ENCODE results near the gene LY9. TPM values are rescaled to one million over a fixed set of nuclear protein-coding genes. Genes with fewer than 3 reads are reported as not detected.

LY9 gene
- total and polyA plus RNA-seq, 2 experiments from 2014 or later, result not detected

DNA sequence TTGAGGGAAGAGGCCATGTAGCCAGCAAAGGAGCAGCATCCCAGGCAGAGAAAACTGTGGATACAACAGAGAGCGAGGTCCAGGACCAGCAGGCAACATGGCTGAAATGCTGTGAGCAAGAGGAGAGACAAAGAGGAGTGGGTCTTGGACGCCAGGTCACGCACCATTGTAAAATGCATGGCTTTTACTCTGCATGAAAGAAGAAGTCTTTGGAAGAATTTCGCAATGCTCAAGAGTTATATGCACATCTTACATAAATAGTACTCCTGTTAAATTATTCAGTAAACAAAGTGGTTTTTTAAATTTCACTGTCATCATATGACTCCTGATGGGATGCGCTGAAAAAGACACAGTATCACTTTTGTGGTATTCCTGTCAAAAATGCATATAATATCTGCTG is 63.2 kb downstream of the LY9 start:
- no peak overlapping the region for H3K27ac ChIP-seq (ENCODE audit: low read depth)
- Mint-ChIP-seq H3K4me3 (no peak overlapping the region), H3K9me3 (no peaks in the 10 kb centered on the region), H3K27me3 (ENCODE audit: insufficient read depth, low read depth, poor library complexity) (peaks cover 2% of the 10 kb centered on the region), H3K36me3 (ENCODE audit: low read depth) (no peaks in the 10 kb centered on the region), H3K4me1 (no peaks in the 10 kb centered on the region), H3K27ac (no peak overlapping the region)
- TF ChIP-seq POLR2AphosphoS5 (IDR thresholded peaks at IDR 0.05; ENCODE audit: low read depth) (no peak), NANOG (IDR thresholded peaks at IDR 0.05; ENCODE audit: borderline replicate concordance) (no peak), CREB1 (CRISPR knock-in tag; IDR thresholded peaks at IDR 0.05; ENCODE audit: low read depth) (no peak), ZNF331 (CRISPR knock-in tag; IDR thresholded peaks at IDR 0.05; ENCODE audit: low read depth) (no peak), STAT1 (IDR thresholded peaks at IDR 0.05; ENCODE audit: unreplicated experiment) (no peak), EZH2phosphoT487 (IDR thresholded peaks at IDR 0.05; ENCODE audit: unreplicated experiment) (no peak), ZNF114 (CRISPR knock-in tag; IDR thresholded peaks at IDR 0.05) (no peak), JUNB (IDR thresholded peaks at IDR 0.05; ENCODE audit: unreplicated experiment) (no peak), EZH2 (IDR thresholded peaks at IDR 0.05; ENCODE audit: low read depth, unreplicated experiment) (no peak)
- TF ChIP-seq, protein P1, sequence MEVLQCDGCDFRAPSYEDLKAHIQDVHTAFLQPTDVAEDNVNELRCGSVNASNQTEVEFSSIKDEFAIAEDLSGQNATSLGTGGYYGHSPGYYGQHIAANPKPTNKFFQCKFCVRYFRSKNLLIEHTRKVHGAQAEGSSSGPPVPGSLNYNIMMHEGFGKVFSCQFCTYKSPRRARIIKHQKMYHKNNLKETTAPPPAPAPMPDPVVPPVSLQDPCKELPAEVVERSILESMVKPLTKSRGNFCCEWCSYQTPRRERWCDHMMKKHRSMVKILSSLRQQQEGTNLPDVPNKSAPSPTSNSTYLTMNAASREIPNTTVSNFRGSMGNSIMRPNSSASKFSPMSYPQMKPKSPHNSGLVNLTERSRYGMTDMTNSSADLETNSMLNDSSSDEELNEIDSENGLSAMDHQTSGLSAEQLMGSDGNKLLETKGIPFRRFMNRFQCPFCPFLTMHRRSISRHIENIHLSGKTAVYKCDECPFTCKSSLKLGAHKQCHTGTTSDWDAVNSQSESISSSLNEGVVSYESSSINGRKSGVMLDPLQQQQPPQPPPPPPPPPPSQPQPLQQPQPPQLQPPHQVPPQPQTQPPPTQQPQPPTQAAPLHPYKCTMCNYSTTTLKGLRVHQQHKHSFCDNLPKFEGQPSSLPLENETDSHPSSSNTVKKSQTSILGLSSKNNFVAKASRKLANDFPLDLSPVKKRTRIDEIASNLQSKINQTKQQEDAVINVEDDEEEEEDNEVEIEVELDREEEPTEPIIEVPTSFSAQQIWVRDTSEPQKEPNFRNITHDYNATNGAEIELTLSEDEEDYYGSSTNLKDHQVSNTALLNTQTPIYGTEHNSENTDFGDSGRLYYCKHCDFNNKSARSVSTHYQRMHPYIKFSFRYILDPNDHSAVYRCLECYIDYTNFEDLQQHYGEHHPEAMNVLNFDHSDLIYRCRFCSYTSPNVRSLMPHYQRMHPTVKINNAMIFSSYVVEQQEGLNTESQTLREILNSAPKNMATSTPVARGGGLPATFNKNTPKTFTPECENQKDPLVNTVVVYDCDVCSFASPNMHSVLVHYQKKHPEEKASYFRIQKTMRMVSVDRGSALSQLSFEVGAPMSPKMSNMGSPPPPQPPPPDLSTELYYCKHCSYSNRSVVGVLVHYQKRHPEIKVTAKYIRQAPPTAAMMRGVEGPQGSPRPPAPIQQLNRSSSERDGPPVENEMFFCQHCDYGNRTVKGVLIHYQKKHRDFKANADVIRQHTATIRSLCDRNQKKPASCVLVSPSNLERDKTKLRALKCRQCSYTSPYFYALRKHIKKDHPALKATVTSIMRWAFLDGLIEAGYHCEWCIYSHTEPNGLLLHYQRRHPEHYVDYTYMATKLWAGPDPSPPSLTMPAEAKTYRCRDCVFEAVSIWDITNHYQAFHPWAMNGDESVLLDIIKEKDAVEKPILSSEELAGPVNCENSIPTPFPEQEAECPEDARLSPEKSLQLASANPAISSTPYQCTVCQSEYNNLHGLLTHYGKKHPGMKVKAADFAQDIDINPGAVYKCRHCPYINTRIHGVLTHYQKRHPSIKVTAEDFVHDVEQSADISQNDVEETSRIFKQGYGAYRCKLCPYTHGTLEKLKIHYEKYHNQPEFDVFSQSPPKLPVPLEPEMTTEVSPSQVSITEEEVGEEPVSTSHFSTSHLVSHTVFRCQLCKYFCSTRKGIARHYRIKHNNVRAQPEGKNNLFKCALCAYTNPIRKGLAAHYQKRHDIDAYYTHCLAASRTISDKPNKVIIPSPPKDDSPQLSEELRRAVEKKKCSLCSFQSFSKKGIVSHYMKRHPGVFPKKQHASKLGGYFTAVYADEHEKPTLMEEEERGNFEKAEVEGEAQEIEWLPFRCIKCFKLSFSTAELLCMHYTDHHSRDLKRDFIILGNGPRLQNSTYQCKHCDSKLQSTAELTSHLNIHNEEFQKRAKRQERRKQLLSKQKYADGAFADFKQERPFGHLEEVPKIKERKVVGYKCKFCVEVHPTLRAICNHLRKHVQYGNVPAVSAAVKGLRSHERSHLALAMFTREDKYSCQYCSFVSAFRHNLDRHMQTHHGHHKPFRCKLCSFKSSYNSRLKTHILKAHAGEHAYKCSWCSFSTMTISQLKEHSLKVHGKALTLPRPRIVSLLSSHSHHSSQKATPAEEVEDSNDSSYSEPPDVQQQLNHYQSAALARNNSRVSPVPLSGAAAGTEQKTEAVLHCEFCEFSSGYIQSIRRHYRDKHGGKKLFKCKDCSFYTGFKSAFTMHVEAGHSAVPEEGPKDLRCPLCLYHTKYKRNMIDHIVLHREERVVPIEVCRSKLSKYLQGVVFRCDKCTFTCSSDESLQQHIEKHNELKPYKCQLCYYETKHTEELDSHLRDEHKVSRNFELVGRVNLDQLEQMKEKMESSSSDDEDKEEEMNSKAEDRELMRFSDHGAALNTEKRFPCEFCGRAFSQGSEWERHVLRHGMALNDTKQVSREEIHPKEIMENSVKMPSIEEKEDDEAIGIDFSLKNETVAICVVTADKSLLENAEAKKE (CRISPR knock-in tag; IDR thresholded peaks at IDR 0.05), result no peak
- TF ChIP-seq, protein P2, sequence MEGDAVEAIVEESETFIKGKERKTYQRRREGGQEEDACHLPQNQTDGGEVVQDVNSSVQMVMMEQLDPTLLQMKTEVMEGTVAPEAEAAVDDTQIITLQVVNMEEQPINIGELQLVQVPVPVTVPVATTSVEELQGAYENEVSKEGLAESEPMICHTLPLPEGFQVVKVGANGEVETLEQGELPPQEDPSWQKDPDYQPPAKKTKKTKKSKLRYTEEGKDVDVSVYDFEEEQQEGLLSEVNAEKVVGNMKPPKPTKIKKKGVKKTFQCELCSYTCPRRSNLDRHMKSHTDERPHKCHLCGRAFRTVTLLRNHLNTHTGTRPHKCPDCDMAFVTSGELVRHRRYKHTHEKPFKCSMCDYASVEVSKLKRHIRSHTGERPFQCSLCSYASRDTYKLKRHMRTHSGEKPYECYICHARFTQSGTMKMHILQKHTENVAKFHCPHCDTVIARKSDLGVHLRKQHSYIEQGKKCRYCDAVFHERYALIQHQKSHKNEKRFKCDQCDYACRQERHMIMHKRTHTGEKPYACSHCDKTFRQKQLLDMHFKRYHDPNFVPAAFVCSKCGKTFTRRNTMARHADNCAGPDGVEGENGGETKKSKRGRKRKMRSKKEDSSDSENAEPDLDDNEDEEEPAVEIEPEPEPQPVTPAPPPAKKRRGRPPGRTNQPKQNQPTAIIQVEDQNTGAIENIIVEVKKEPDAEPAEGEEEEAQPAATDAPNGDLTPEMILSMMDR (conservative IDR thresholded peaks at IDR 0.05; ENCODE audit: low read depth in 2 of 2), result no peak
- TF ChIP-seq, protein P3, sequence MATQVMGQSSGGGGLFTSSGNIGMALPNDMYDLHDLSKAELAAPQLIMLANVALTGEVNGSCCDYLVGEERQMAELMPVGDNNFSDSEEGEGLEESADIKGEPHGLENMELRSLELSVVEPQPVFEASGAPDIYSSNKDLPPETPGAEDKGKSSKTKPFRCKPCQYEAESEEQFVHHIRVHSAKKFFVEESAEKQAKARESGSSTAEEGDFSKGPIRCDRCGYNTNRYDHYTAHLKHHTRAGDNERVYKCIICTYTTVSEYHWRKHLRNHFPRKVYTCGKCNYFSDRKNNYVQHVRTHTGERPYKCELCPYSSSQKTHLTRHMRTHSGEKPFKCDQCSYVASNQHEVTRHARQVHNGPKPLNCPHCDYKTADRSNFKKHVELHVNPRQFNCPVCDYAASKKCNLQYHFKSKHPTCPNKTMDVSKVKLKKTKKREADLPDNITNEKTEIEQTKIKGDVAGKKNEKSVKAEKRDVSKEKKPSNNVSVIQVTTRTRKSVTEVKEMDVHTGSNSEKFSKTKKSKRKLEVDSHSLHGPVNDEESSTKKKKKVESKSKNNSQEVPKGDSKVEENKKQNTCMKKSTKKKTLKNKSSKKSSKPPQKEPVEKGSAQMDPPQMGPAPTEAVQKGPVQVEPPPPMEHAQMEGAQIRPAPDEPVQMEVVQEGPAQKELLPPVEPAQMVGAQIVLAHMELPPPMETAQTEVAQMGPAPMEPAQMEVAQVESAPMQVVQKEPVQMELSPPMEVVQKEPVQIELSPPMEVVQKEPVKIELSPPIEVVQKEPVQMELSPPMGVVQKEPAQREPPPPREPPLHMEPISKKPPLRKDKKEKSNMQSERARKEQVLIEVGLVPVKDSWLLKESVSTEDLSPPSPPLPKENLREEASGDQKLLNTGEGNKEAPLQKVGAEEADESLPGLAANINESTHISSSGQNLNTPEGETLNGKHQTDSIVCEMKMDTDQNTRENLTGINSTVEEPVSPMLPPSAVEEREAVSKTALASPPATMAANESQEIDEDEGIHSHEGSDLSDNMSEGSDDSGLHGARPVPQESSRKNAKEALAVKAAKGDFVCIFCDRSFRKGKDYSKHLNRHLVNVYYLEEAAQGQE (IDR thresholded peaks at IDR 0.05; ENCODE audit: unreplicated experiment), result no peak
- no peaks in the 10 kb centered on the region for H4K20me1 ChIP-seq (replicated peaks; ENCODE audit: insufficient read depth)
- no peak for ATAC-seq
- no peaks in the 10 kb centered on the region for H3K27me3 ChIP-seq (ENCODE audit: insufficient read depth)
- no peak overlapping the region for H3K4me3 ChIP-seq
- no peaks in the 10 kb centered on the region for H3K36me3 ChIP-seq (ENCODE audit: insufficient read depth)
- DNase-seq (ENCODE audit: low spot score), result no peak
- no peak overlapping the region for H3K4me2 ChIP-seq
- no peak overlapping the region for H2AFZ ChIP-seq
- H3K9me2 ChIP-seq (ENCODE audit: insufficient read depth), result 0 out of 2 replicates have a peak, but pooled peaks cover 3% of the 10 kb centered on the region
- no peaks in the 10 kb centered on the region for H3F3A ChIP-seq (replicated peaks; ENCODE audit: low read depth)
- H3K79me2 ChIP-seq (replicated peaks; ENCODE audit: insufficient read depth), result no peaks in the 10 kb centered on the region
- no peaks in the 10 kb centered on the region for H3K4me1 ChIP-seq (ENCODE audit: insufficient read depth)

Measured in GM23338 (cell line).